Cerebellar cortex (tissue), 1 donor: ENCODE measurements around the gene TREX2.

Experiments used
- DNase-seq: peaks from one replicate; pipeline ENCODE4 v3.0.0-alpha.2; 2015; ENCODE audit warnings: low spot score

The TREX2 gene

DNA sequence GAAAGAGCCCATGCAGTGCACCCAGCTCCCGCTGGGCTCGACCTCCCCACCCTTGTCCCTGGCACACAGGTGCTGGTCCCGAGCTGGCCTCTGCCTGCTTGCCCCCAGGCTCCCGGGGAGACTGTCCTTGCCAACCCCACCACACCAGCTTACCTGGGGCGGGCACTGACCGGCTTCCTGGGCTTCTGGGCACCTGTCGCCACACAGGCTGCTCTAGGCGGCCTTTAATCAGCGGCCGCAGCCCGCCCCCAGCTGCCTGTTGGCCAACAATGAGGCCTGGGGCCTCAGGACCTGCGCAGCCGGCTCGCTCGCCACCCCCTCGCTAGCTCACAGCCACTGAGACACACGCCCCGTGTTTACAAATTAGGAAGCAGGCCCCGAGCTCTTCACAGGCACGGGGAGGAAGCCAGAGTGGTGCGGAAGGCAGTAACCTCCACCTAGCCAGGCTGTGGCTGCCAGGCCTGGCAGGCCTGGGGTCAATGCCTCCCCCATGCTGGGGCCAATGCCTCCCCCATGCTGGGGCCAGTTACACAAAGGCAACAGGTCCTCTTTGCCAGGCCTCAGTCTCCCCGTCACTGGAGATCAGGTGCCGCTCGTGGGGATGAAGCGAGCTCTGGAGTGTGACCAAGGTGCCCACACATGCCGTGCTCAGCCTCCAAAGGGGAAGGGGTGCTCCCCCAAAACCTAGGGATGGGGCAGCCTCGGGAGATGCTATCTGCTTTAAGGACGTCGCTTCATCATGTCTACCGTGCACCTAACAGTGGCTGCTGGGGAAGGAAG lies at the start of gene TREX2:
Gene TREX2, minus strand, starts transcription at position 201 of the 780 bp plus-strand sequence. CDS start 626 bp downstream, outside the sequence.
- no peak for DNase-seq

DNA sequence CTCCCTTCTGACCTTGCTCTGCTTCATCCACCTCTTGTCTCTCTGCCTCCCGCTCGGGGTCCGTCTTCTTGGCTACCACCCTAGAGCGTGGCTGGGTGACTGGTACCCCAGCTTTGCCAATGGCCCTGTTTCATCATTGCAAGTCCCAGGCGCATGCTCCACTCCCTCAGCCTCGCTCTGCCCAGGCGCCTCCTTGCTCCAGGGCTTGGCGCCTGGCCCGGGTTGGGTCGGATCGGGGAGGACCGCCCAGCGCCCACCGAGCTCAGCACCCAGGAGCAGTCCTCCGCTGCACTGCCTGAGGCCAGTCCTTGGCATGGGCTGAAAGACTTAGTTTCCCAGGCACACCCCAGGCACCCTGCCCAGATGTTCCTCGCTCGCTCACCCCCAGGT lies 49.5 kb upstream of the TREX2 start:
- no peak for DNase-seq

DNA sequence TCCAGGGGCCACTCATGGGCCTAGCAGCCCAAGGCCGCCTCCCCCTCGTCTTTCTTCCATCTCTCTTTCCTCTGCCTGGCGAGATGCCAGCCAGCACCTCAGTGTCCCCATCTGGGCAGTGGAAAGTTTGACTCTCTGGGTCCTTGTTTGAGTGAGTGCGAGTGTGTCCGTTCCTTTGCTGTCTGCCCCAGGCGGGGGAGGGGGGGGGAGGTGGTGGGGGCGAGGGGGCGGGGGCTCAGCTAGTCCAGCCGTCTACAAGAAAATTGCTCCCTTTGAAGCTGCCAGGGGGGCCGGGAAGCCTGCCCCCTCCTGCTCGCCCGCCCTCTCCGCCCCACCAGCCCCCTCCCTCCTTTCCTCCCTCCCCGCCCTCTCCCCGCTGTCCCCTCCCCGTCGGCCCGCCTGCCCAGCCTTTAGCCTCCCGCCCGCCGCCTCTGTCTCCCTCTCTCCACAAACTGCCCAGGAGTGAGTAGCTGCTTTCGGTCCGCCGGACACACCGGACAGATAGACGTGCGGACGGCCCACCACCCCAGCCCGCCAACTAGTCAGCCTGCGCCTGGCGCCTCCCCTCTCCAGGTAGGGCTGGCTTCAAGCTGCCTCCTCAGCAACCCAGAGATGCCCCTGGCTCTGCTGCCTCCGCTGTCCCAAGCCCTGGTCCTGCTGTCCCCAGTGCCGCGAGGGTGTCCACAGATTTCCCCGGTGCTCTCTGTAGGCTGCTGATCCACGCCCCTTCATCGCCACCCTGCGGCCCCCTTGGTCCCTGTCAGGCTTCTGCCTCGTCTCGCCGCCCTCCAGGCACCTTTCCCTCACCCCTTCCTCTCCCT lies 48.9 kb upstream of the TREX2 start, which contains the start of gene BGN:
Gene BGN, plus strand, starts transcription at position 440 of the 821 bp plus-strand sequence. CDS start 9,652 bp downstream, outside the sequence.
- no peak for DNase-seq

DNA sequence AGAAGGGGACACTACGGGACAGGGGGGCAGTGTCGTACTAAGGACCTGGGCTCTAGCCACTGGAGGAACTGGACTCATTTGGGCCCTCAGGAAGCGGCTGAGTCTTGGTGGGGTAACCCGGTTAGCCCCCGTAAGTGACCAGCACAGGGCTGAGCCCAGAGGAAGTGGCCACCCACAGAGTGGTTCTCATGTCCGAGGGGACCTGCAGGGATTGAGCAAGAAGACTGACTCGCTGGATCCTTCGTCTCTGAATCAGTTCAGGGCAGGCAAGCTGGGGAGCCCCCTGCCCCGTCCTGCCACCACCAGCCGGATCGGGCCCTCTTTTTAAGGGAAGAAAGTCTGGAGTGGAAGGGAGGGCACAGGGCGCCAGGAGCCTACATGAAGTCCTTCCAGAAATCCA lies 48.2 kb upstream of the TREX2 start:
- no peak for DNase-seq

DNA sequence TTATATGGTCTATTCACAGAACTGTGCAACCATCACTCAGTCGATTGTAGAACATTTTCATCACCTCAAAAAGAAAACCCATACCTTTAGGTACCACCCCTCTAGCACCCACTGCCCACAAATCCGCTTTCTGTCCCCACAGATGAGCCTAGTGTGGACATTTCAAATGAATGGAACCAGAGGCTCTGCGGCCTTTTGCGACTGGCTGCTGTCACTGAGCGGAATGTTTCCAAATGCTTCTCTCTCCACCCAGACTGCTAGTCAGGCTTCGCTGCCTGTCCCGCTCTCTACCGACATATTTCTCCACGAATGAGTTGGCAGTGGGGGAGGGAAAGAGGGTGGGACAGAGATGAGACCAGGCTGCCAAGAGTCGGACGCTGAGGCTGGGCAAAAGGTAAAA lies 47.2 kb upstream of the TREX2 start:
- no peak for DNase-seq

- DNase-seq: no peak
Measured at GRCh38 chrX:153492543-153492942, 46.7 kb upstream of the TREX2 start.

DNA sequence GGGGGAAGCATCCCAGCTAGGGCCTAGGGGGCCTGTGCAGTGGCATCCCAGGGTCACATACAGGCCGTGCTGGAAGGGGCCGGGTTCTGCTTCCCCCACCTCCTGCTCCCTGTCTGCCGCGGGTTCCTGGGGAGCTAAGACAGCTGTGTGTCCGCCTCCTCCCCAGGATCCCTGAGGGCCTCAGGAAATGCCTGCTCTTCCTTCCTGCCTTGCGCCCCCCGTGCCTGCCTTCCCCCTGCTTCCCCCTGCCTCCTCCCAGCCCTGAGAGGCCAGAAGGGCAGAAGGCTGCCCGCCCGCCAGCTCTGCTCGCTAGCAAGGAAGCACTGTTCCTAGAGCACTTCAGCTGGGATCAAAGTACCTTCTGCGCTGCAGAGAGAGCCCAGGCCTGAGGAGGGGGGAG lies 46.1 kb upstream of the TREX2 start:
- no peak for DNase-seq

GRCh38 chrX:153491351-153491914 lies 45.6 kb upstream of the TREX2 start:
- DNase-seq: no peak

GRCh38 chrX:153490217-153490930 lies 44.5 kb upstream of the TREX2 start:
- no peak for DNase-seq

- DNase-seq: no peak
Measured at GRCh38 chrX:153488231-153488914, 42.5 kb upstream of the TREX2 start.

DNA sequence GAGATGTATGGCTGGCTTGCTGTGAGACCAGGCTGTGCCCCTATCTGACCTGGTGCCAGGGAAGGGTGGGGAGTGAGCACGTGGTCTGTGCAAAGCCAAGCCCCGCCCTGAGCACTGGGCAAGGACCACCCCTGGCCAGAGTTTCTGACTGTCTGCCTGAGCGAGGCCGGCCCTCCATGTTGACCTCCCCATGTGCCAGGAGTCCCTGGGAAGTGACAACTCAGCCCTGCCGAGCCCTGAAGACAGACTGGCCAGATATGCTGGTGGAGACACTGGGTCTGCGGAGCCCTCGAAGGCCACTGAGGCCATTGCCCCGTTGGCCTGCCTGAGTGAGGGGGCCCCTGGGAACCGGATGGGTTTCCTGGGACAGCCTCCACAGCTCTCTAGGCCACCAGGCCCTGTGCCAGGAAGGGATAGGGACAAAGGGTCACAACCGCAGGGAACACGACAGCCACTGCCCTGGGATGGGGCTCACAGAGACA lies 41.8 kb upstream of the TREX2 start:
- no peak for DNase-seq

GRCh38 chrX:153486171-153486570 lies 40.3 kb upstream of the TREX2 start:
- no peak for DNase-seq

GRCh38 chrX:153485396-153486080 lies 39.7 kb upstream of the TREX2 start:
- DNase-seq: no peak

DNA sequence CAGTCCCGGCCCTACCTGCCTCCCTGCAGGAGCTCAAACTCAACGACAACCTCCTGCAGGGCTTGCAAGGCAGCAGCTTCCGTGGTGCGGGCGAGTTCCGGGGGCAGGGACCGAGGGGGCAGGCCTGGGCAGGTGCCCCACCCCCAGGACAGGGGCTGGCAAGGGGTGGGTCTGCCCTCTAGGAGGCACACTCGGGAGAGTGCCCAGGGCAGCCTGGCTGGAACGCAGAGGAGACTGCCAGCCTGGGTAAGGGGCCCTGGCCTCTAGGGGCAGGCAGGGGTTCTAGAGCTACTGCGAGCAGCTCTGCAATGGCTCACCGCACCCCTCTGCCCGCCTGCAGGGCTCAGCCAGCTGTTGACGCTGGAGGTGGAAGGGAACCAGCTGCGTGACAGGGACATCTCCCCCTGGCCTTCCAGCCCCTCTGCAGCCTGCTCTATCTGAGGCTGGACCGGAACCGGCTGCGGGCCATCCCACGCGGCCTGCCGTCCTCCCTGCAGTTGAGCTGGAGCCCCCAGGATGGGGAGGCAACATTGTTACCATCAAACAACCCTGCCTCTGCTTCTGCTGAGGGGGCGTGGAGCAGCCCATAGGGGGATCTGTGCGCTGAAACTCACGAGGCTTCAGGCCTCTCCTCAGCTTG lies 36.6 kb upstream of the TREX2 start:
- no peak for DNase-seq

DNA sequence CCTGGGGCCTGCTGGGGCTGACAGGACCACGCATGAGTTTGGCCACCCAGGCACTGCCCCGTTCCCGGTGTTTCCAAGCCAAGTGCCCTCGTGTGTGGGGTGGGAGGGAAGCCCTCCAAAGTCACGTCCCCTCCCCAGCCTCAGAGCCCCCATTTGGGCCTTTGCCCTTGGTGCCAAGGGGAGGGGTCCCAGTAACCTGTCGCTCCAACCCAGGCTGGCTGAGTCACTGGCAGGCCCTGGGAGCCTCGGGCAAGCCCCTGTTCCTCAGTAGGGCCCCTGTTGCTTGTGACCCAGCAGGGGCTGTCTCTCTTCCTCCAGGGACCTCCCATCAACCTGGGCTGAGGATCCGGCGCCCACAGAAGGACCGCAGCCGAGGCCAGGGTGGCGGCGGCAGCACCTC lies 35.2 kb upstream of the TREX2 start:
- no peak for DNase-seq

GRCh38 chrX:153478746-153479145 lies 32.9 kb upstream of the TREX2 start:
- DNase-seq: no peak

DNA sequence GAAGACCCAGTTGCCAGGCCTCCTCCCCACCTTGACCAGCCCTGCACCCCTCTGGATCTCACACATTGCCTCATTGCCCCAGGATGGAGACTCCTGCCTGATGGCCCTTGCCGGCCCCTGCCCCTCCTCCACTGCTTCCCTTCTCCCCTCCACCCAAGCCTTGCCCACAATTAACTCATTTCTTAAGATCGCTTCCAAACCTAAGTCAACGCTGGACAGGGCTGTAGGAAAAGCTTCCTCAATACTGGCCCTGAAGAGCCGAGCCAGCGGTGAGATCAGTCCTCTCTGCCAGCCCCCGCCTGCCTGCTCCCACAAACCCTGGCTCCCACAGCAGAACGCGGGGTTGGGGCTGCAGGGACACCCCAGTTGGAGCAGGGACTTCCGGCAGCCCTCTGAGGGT lies 32.0 kb upstream of the TREX2 start:
- no peak for DNase-seq

GRCh38 chrX:153477364-153477857 lies 31.6 kb upstream of the TREX2 start:
- DNase-seq: no peak

DNA sequence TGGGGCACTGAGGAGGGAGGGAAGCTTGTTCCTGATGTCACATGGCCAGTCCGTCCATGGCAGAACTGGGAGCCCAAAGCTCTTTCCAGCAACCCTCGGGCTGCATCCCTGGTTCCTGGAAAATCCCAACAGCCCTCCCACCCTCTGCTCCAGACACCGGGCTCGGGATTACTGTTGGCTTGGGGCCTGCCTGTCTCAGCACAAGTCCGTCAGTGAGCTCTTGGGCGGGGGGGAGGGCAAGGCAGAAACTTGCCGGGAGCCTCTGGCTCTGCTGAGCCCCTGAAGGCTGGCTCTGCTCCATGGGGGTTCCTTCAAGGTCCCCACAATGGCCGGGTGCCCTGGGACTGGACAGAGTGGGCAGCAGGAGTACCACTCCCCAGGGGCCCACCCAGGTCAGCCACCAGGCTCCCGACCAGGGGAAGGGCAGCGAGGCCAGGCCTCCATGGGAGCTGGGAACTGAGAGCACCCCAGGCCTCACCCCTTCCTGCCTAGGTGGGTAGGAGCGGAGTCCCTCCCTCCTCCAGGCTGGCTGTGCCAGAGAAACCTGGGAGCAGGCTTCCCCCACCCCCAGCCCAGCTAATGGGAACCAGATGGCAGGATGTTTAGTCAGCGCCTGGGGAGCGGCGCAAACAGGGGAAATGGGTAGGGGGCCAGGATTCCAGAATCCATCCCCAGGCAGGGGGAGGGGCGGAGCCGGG lies 31.0 kb upstream of the TREX2 start:
- DNase-seq: no peak
